GM18868 (cell line): ENCODE data around the gene MYRFL.
"Not testable (repeated sequence)": the region's sequence is repeated elsewhere in the genome, so short reads cannot be mapped to it uniquely, and the experiment has no call there.

Source experiments
- ATAC-seq: cut with Tn5 transposase; IDR thresholded peaks from one replicate; pipeline ENCODE4 v1.9.1; 2021; ENCODE audit warnings: mild to moderate bottlenecking, moderate library complexity; ENCODE audit not compliant: unreplicated experiment

MYRFL gene

GRCh38 chr12:69984241-69984640 lies 159.2 kb downstream of the MYRFL start:
- no peak for ATAC-seq

GRCh38 chr12:69985656-69986055 lies 160.6 kb downstream of the MYRFL start:
- ATAC-seq: peak; percentile 82

GRCh38 chr12:69986114-69986513 lies 161.1 kb downstream of the MYRFL start:
- ATAC-seq: no peak

- ATAC-seq: no peak
Observed at GRCh38 chr12:69987579-69988091, 162.6 kb downstream of the MYRFL start.

DNA sequence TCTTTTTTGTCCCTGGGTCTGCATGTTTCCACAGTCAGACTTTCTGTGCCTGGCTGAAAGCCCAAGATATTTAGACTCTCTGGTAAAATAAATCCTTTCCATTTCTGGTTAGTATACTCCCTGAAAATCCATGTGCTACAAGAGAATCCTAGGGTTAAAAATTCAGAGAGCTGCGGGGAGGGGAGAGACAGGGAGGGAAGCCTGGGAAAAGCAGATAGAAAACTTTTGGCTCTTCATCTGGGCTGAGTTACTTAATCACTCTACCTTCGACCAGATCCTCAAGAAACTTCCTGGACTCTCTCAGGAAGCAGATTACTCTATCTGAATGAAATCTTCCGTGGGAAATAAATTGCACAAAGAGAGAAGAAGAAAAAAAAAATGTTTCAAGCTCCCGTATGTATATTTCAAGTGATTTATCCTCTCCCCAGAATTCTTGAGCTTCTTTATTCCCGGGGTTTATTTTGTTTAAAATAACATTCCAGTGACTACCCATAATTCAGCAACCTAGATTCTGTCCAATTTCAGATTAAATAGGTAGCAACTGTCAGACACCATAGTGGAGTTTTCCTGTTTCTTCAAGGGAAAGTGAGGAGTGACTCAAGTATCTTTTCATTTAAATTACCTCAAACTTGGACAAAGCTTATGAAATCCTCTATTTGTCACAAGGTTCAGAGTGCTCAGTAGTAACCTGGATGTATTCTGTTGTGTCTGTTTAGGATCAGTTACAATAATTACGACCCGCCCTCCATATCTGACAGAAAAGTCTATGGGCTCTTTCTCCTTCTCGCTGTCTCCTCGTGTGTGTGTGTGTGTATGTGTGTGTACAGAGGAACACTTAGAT lies 163.7 kb downstream of the MYRFL start:
- ATAC-seq: no peak

DNA sequence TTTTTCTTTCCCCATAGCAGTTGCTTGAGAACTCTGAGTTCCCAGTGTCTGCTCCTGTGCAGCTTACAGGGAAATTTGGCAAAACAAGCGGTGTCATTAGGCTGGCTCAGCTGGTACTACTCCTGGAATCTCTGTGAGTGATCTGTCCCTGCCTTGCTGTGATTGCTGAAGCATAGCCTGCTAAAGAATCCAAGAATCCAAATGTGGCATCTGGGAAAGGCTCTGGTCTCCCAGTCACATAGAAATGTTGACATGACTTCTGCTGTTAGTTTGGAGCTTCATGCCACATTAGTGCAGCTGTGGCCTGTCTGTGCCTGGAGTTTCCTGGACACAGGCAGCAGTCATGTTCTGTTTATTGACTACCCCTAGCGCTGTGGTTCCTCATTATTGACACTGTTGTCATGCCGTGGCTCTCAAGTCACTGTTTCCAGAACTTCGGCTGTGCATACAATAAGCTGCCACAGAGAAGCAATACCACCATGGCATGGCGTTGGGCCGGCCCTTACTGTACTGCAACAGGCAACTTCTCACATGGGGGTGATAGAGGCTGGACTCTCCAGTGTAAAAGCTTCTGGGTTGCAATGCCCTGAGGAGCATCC lies 166.8 kb downstream of the MYRFL start:
- ATAC-seq: no peak

- no peak for ATAC-seq
Observed at GRCh38 chr12:69993433-69993832, 168.4 kb downstream of the MYRFL start.

- not testable (repeated sequence) for ATAC-seq
Observed at GRCh38 chr12:69994086-69994485, 169.1 kb downstream of the MYRFL start.

DNA sequence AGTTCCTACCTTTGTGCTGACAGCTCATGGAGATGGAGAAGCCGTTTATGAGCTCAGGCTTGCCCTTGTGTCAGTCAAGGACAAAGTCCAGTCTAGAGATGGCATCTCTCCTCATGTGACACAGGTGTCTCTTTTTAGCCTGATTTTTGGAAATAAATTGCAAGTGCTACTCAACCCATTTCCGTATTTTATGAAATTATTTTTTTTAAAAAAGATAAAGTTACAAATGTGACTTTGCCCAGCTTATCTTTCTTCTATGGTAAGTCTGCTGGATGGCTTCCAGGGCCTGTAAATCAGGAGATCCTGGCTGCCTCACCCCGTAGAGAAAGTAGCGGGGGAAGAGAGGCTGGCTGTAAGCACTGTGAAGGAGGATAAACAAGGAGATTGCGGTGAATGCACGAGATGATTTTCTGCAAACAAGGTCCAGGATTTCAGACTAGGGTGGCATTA lies 169.7 kb downstream of the MYRFL start:
- no peak for ATAC-seq

- ATAC-seq: no peak
Observed at GRCh38 chr12:69996241-69996640, 171.2 kb downstream of the MYRFL start.

DNA sequence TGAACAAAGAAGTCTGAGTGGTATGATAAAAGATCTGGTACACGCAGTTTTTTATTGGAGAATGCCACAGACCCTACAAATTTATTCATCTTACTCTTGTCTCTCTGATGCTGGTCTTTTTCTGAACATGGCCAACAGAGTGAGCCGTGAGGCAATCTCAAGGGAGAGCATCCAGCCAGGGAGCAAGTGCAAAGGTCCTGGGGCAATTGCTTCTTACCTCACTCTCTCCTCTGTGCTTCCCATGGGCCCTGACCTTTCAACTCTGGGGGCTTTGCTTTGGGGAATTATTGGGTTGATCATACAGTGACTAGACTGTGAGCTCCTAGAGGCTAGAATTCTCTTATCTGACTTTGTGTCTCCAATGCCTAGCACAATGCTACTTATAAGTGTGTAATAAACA lies 171.7 kb downstream of the MYRFL start:
- ATAC-seq: no peak

GRCh38 chr12:69998011-69998410 lies 173.0 kb downstream of the MYRFL start:
- no peak for ATAC-seq

DNA sequence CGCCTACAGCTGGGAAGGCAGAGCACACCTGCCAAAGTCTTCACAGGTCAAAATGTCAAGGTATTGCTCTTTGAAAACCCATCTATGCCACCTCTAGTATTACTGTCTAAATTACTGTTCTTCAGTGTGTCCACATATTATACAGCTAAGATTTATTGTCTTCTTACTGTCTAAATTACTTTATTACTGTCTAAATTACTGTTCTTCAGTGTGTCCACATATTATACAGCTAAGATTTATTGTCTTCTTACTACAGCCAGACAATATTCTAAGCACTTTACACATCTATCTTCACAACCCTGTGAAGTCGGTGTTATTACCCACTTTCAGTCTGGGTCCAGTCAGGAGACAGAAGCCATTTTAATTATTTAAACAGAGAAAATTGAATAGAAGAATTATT lies 173.9 kb downstream of the MYRFL start:
- no peak for ATAC-seq

- no peak for ATAC-seq
Observed at GRCh38 chr12:69999561-69999960, 174.5 kb downstream of the MYRFL start.

GRCh38 chr12:70002097-70002911 lies 177.3 kb downstream of the MYRFL start:
- no peak for ATAC-seq

GRCh38 chr12:70002912-70003255 lies 177.9 kb downstream of the MYRFL start:
- ATAC-seq: no peak

DNA sequence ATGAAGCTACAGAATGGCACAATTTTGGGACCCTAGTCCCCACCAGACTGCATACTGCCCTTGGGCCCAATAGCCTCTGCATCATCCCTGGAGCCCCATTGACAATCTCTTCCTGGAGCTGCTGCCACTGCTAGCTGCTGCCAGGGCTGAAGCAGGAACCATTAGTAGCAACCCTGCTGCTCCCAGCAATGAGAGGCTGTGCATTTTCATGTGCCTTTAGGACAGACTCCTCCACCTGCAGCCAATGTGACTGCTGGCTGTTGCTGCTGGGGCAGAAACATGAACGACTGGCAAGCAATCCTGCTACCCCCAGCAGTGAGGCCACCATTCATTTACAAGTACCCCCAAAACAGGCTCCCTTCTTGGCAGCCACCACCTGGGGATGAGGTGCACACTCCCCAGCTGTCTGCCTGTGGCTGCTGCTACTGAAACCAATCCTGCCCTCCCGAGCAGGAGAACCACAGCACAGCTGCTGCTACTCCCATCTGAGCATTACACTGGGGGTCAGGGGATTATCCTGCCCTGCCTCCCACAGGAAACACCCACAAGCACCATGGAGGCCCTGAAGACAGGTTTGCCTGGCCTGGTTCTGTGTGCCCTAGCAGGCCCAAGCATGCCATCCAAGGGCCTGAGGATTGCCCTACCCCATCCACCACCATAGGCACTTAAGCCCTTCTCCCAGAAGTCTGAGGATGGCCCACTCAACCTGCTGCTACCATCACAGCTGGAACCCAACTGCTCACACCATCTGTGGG lies 181.0 kb downstream of the MYRFL start:
- no peak for ATAC-seq

- no peak for ATAC-seq
Observed at GRCh38 chr12:70006619-70006973, 181.6 kb downstream of the MYRFL start.

DNA sequence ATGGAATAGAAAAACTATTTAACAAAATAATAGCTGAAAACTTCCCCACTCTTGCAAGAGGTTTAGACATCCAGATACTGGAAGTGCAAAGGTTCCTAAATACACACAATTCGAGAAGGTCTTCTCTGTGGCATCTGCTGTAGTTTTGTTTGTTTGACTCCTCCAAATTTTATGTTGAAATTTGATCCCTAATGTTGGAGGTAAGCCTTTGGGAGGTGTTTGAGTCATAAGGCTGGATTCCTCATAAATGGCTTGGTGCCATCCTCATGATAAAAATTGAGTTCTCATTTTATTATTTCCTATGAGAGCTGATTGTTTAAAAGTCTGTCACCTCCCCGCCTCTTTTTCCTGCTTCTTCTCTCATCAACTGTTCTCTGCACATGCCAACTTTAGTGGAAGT lies 182.7 kb downstream of the MYRFL start:
- ATAC-seq: no peak
